T-helper 2 cell treated with Interferon-gamma antibody and Interleukin-4, amounts not matched to agents 5 μg/mL and 100 μg/mL, for 36 hours (primary cell): ENCODE measurements around the gene ERO1A.
A peak's percentile ranks its signal among the peaks of the same experiment; 100 is the strongest.

Experiments
- DNase-seq: peaks from one replicate; pipeline ENCODE4 v3.0.0; 2021; ENCODE audit warnings: low spot score
- H3K27ac Mint-ChIP-seq: one replicate; pipeline ENCODE4 v1.8.0; 2021; ENCODE audit warnings: mild to moderate bottlenecking, mixed read lengths
- H3K27me3 Mint-ChIP-seq: one replicate; pipeline ENCODE4 v1.8.0; 2021; ENCODE audit warnings: low read depth, mixed read lengths
- H3K36me3 Mint-ChIP-seq: one replicate; pipeline ENCODE4 v1.8.0; 2021; ENCODE audit warnings: low read depth, mixed read lengths
- H3K4me1 Mint-ChIP-seq: one replicate; pipeline ENCODE4 v1.8.0; 2021; ENCODE audit warnings: low read depth, mixed read lengths
- H3K4me3 Mint-ChIP-seq: one replicate; pipeline ENCODE4 v1.8.0; 2022; ENCODE audit warnings: mild to moderate bottlenecking, moderate library complexity, mixed read lengths
- H3K9me3 Mint-ChIP-seq: one replicate; pipeline ENCODE4 v1.8.0; 2021; ENCODE audit warnings: mixed read lengths

Gene ERO1A

GRCh38 chr14:52686176-52686575 lies 9.2 kb downstream of the ERO1A start:
- peaks cover 55% of the 10 kb centered on the region for H3K4me1 Mint-ChIP-seq
- DNase-seq = no peak
- no peaks in the 10 kb centered on the region for H3K9me3 Mint-ChIP-seq
- H3K27ac Mint-ChIP-seq = peak overlapping the region; percentile 7
- no peak overlapping the region for H3K4me3 Mint-ChIP-seq
- no peaks in the 10 kb centered on the region for H3K27me3 Mint-ChIP-seq
- H3K36me3 Mint-ChIP-seq = peaks cover 23% of the 10 kb centered on the region

GRCh38 chr14:52683985-52684520 lies 11.3 kb downstream of the ERO1A start:
- H3K36me3 Mint-ChIP-seq = peaks cover 19% of the 10 kb centered on the region
- H3K9me3 Mint-ChIP-seq = no peaks in the 10 kb centered on the region
- DNase-seq = no peak
- peak overlapping the region; percentile 21 for H3K27ac Mint-ChIP-seq
- no peak overlapping the region for H3K4me3 Mint-ChIP-seq
- peaks cover 44% of the 10 kb centered on the region for H3K4me1 Mint-ChIP-seq
- no peaks in the 10 kb centered on the region for H3K27me3 Mint-ChIP-seq

GRCh38 chr14:52678591-52678990 lies 16.8 kb downstream of the ERO1A start:
- H3K4me1 Mint-ChIP-seq = peaks cover 4% of the 10 kb centered on the region
- no peak overlapping the region for H3K4me3 Mint-ChIP-seq
- no peaks in the 10 kb centered on the region for H3K27me3 Mint-ChIP-seq
- H3K9me3 Mint-ChIP-seq = no peaks in the 10 kb centered on the region
- H3K27ac Mint-ChIP-seq = no peak overlapping the region
- peaks cover 41% of the 10 kb centered on the region for H3K36me3 Mint-ChIP-seq
- no peak for DNase-seq

GRCh38 chr14:52663850-52664249 lies 31.5 kb downstream of the ERO1A start:
- Mint-ChIP-seq H3K4me3 (no peak overlapping the region), H3K27me3 (no peaks in the 10 kb centered on the region), H3K36me3 (peaks cover 45% of the 10 kb centered on the region), H3K27ac (no peak overlapping the region), H3K4me1 (peaks cover 12% of the 10 kb centered on the region), H3K9me3 (no peaks in the 10 kb centered on the region)
- no peak for DNase-seq

- Mint-ChIP-seq H3K4me1 (peaks cover 12% of the 10 kb centered on the region), H3K4me3 (no peak overlapping the region), H3K27ac (no peak overlapping the region), H3K36me3 (peaks cover 55% of the 10 kb centered on the region), H3K27me3 (no peaks in the 10 kb centered on the region), H3K9me3 (no peaks in the 10 kb centered on the region)
- no peak for DNase-seq
Measured at GRCh38 chr14:52661314-52661713, 34.0 kb downstream of the ERO1A start.

- Mint-ChIP-seq H3K36me3 (peaks cover 52% of the 10 kb centered on the region), H3K9me3 (no peaks in the 10 kb centered on the region), H3K27me3 (no peaks in the 10 kb centered on the region), H3K27ac (no peak overlapping the region), H3K4me1 (peaks cover 12% of the 10 kb centered on the region), H3K4me3 (no peak overlapping the region)
- DNase-seq = no peak
Measured at GRCh38 chr14:52660832-52661231, 34.5 kb downstream of the ERO1A start.

- H3K27ac Mint-ChIP-seq = no peak overlapping the region
- no peak overlapping the region for H3K4me3 Mint-ChIP-seq
- H3K9me3 Mint-ChIP-seq = no peaks in the 10 kb centered on the region
- peaks cover 9% of the 10 kb centered on the region for H3K4me1 Mint-ChIP-seq
- peaks cover 51% of the 10 kb centered on the region for H3K36me3 Mint-ChIP-seq
- H3K27me3 Mint-ChIP-seq = no peaks in the 10 kb centered on the region
- DNase-seq = no peak
Measured at GRCh38 chr14:52660325-52660724, 35.0 kb downstream of the ERO1A start.

GRCh38 chr14:52656905-52657304 lies 38.5 kb downstream of the ERO1A start:
- Mint-ChIP-seq H3K36me3 (peaks cover 54% of the 10 kb centered on the region), H3K4me3 (no peak overlapping the region), H3K27me3 (no peaks in the 10 kb centered on the region), H3K4me1 (peaks cover 6% of the 10 kb centered on the region), H3K9me3 (no peaks in the 10 kb centered on the region), H3K27ac (no peak overlapping the region)
- DNase-seq = no peak

GRCh38 chr14:52650774-52651173 lies 44.6 kb downstream of the ERO1A start:
- Mint-ChIP-seq H3K4me1 (peaks cover 3% of the 10 kb centered on the region), H3K27ac (no peak overlapping the region), H3K9me3 (no peaks in the 10 kb centered on the region), H3K27me3 (no peaks in the 10 kb centered on the region), H3K36me3 (peaks cover 57% of the 10 kb centered on the region), H3K4me3 (no peak overlapping the region)
- no peak for DNase-seq

- no peak for DNase-seq
- Mint-ChIP-seq H3K4me3 (no peak overlapping the region), H3K27ac (peak overlapping the region; percentile 53), H3K27me3 (no peaks in the 10 kb centered on the region), H3K9me3 (no peaks in the 10 kb centered on the region), H3K4me1 (peaks cover 3% of the 10 kb centered on the region), H3K36me3 (peaks cover 59% of the 10 kb centered on the region)
Measured at GRCh38 chr14:52649511-52649910, 45.8 kb downstream of the ERO1A start.

- H3K9me3 Mint-ChIP-seq = peaks cover 15% of the 10 kb centered on the region
- no peak for DNase-seq
- peaks cover 3% of the 10 kb centered on the region for H3K27me3 Mint-ChIP-seq
- no peak overlapping the region for H3K4me3 Mint-ChIP-seq
- H3K36me3 Mint-ChIP-seq = peaks cover 55% of the 10 kb centered on the region
- H3K27ac Mint-ChIP-seq = no peak overlapping the region
- peaks cover 7% of the 10 kb centered on the region for H3K4me1 Mint-ChIP-seq
Measured at GRCh38 chr14:52641745-52642144, 53.6 kb downstream of the ERO1A start.

- peak; percentile 23 for DNase-seq
- H3K27ac Mint-ChIP-seq = peak overlapping the region; percentile 9
- peaks cover 15% of the 10 kb centered on the region for H3K9me3 Mint-ChIP-seq
- H3K36me3 Mint-ChIP-seq = peaks cover 40% of the 10 kb centered on the region
- H3K4me1 Mint-ChIP-seq = peaks cover 7% of the 10 kb centered on the region
- no peak overlapping the region for H3K4me3 Mint-ChIP-seq
- H3K27me3 Mint-ChIP-seq = peaks cover 9% of the 10 kb centered on the region
Measured at GRCh38 chr14:52640137-52640536, 55.2 kb downstream of the ERO1A start.

- H3K27ac Mint-ChIP-seq = no peak overlapping the region
- H3K4me3 Mint-ChIP-seq = no peak overlapping the region
- H3K27me3 Mint-ChIP-seq = peaks cover 21% of the 10 kb centered on the region
- DNase-seq = no peak
- H3K4me1 Mint-ChIP-seq = no peaks in the 10 kb centered on the region
- H3K9me3 Mint-ChIP-seq = no peaks in the 10 kb centered on the region
- no peaks in the 10 kb centered on the region for H3K36me3 Mint-ChIP-seq
Measured at GRCh38 chr14:52619687-52620086, 75.7 kb downstream of the ERO1A start.

- Mint-ChIP-seq H3K9me3 (no peaks in the 10 kb centered on the region), H3K4me1 (no peaks in the 10 kb centered on the region), H3K36me3 (no peaks in the 10 kb centered on the region), H3K4me3 (no peak overlapping the region), H3K27ac (no peak overlapping the region), H3K27me3 (peaks cover 21% of the 10 kb centered on the region)
- no peak for DNase-seq
Measured at GRCh38 chr14:52618602-52619001, 76.8 kb downstream of the ERO1A start.

- no peak overlapping the region for H3K4me3 Mint-ChIP-seq
- DNase-seq = no peak
- H3K27ac Mint-ChIP-seq = no peak overlapping the region
- H3K4me1 Mint-ChIP-seq = no peaks in the 10 kb centered on the region
- H3K27me3 Mint-ChIP-seq = peaks cover 32% of the 10 kb centered on the region
- no peaks in the 10 kb centered on the region for H3K36me3 Mint-ChIP-seq
- peaks cover 5% of the 10 kb centered on the region for H3K9me3 Mint-ChIP-seq
Measured at GRCh38 chr14:52610187-52610586, 85.2 kb downstream of the ERO1A start.
